Stimulated activated CD8-positive, alpha-beta memory T cell treated with anti-CD3 and anti-CD28 coated beads, Interleukin-15, amount 100 ng/mL, for 4 hours (primary cell): ENCODE measurements around the gene EFHD2.

ENCODE experiments used
- DNase-seq, 2 donors: peaks; one replicate each; pipeline ENCODE4 v3.0.0-alpha.2; 2020; ENCODE audit warnings: low read depth in 2 of 2

Gene EFHD2

DNA sequence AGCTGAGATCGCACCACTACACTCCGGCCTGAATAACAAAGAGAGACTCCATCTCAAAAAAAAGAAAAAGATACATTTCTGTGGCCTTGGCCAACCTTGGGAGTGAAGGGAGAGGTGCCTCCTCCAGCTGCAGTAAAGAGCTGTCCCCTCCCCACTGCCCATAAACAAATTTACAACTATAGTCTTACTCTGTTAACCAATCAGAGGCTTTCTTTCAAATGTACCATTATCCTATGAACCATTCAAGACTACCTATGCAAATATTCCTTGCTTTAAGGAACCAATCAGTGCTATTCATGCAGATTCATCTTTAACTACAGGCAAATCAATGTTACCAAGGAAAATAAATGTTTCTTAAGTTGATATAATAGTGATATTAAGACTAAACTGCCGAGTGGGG lies 67.2 kb downstream of the EFHD2 start:
- no peak for DNase-seq

DNA sequence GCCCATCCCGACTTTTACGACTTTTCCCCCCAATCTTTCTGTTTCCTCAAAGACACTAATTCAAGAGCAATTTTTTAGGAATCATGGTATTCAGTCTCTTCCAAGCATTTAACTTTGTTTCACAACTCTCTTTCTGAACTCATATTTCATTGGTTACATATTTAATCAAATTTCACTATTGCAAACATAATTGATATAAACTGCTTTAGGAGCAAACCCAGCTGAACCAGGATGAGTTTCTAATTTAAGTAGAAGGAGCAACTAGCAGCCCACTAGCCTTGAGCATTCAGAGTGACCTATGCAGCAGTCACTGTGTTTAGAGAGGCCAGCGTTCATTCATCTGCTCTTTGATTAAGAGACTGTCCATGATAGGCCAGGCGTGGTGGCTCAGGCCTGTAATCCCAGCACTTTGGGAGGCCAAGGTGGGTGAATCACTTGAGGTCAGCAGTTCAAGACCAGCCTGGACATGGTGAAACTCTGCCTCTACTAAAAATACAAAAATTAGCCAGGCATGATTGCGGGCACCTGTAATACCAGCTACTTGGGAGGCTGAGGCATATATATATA lies 68.0 kb downstream of the EFHD2 start:
- DNase-seq = no peak
